Hepatocyte (in vitro differentiated cells): ENCODE data around the gene EXOC3L4.

Experiments used
- CTCF ChIP-seq: fragments of 200-600 bp; sonication (generic); IDR thresholded peaks from 2 replicates; pipeline ENCODE4 v1.5.1; 2016; ENCODE audit warnings: antibody characterized with exemption, mild to moderate bottlenecking; ENCODE audit not compliant: poor library complexity
- EZH2 ChIP-seq: fragments of 200-600 bp; sonication (generic); IDR thresholded peaks from 2 replicates; pipeline ENCODE4 v1.6.1; 2016; ENCODE audit warnings: antibody characterized with exemption, mild to moderate bottlenecking, borderline replicate concordance
- EZH2phosphoT487 ChIP-seq: fragments of 200-600 bp; sonication (generic); IDR thresholded peaks from one replicate; pipeline ENCODE4 v1.6.1; 2018; ENCODE audit warnings: antibody characterized with exemption, mild to moderate bottlenecking, low read depth, moderate library complexity; ENCODE audit not compliant: unreplicated experiment, severe bottlenecking

GRCh38 chr14:103142026-103142425, 47.5 kb downstream of the EXOC3L4 start:
- TF ChIP-seq EZH2phosphoT487 (no peak), CTCF (no peak), EZH2 (no peak)
